HepG2 (cell line): ENCODE measurements around the gene ZNF804B. TPM values are rescaled to one million over a fixed set of nuclear protein-coding genes. Genes with fewer than 3 reads are reported as not detected.

Experiments
- ATAC-seq: fragments of 200-7000 bp; cut with Tn5 transposase; 3 replicates; pipeline ENCODE4 v1.9.1; 2020; ENCODE audit warnings: mild to moderate bottlenecking, moderate library complexity
- BruUV-seq: library from RNA; stranded (reverse); fragments of 400-500 nt; replicated peaks from 2 replicates; lab custom pipeline; 2021; lab: Mats Ljungman, UMichigan
- CTCF ChIA-PET: fragments of 300-600 bp; formaldehyde crosslinking; extraction: SDS; loops from one replicate; lab custom pipeline; 2021; ENCODE audit warnings: low total read pairs, inconsistent platforms, low intra/inter-chr PET ratio; lab: Yijun Ruan, JAX
- POLR2A ChIA-PET: fragments of 350-600 bp; sonication (Branson Sonifier 250); formaldehyde crosslinking; loops from one replicate; lab custom pipeline; 2020; ENCODE audit warnings: antibody characterized with exemption, inconsistent platforms; lab: Yijun Ruan, JAX
- DNase-seq: peaks from one replicate; pipeline ENCODE4 v3.0.0-alpha.2; 2015; ENCODE audit warnings: low spot score
- FAIRE-seq: peaks from 3 replicates; lab custom pipeline; 2011; peaks lifted over from hg19 to GRCh38; lab: Jason Lieb, UNC
- H2AFZ ChIP-seq: one replicate; pipeline ENCODE4 v1.6.1; 2011; ENCODE audit warnings: low read length, inconsistent platforms
- H3K27ac ChIP-seq: fragments of 300-600 bp; 3 replicates; pipeline ENCODE4 v1.8.0; 2011; ENCODE audit warnings: mixed run types, mild to moderate bottlenecking, mixed read lengths, low read length, inconsistent platforms; ENCODE audit not compliant: insufficient read depth; ENCODE audit errors: extremely low read length
- H3K27me3 ChIP-seq, 2 experiments: fragments of 200-600 bp in 1 of 2; 2 replicates in 1 of 2; 3 replicates in 1 of 2; pipeline versions ENCODE4 v1.6.0 to v1.8.0; 2011; ENCODE audit warnings: low read length in 2 of 2, mild to moderate bottlenecking in 2 of 2, moderate library complexity in 2 of 2, inconsistent platforms in 1 of 2; ENCODE audit not compliant: insufficient read depth in 2 of 2, control insufficient read depth in 1 of 2
- H3K36me3 ChIP-seq, 2 experiments: fragments of 200-600 bp in 1 of 2; replicated peaks in 1 of 2; 2 replicates in 1 of 2; 3 replicates in 1 of 2; pipeline versions ENCODE4 v1.5.1 to v1.8.0; 2011; ENCODE audit warnings: low read length in 2 of 2, inconsistent platforms in 1 of 2; ENCODE audit not compliant: insufficient read depth in 2 of 2, control insufficient read depth in 1 of 2
- H3K4me1 ChIP-seq: 2 replicates; pipeline ENCODE4 v1.5.1; 2012; ENCODE audit warnings: low read length, inconsistent platforms; ENCODE audit not compliant: insufficient read depth
- H3K4me2 ChIP-seq: 2 replicates; pipeline ENCODE4 v1.6.0; 2011; ENCODE audit warnings: low read depth, low read length, inconsistent platforms
- H3K4me3 ChIP-seq, 3 experiments: fragments of 200-600 bp in 1 of 3; sonication (generic), shearing (Covaris generic) in 1 of 3; replicated peaks in 1 of 3; 2 replicates each; pipeline ENCODE4 v1.5.1; 2011 to 2016; ENCODE audit warnings: low read length in 3 of 3, inconsistent platforms in 2 of 3, low read depth in 2 of 3, mild to moderate bottlenecking in 2 of 3, control low read depth in 1 of 3, mixed read lengths in 1 of 3; ENCODE audit not compliant: insufficient read depth in 1 of 3
- H3K79me2 ChIP-seq: one replicate; pipeline ENCODE4 v1.6.1; 2011; ENCODE audit warnings: low read length, inconsistent platforms; ENCODE audit not compliant: insufficient read depth
- H3K9ac ChIP-seq: 2 replicates; pipeline ENCODE4 v1.6.0; 2011; ENCODE audit warnings: mild to moderate bottlenecking, low read depth, low read length, inconsistent platforms; ENCODE audit not compliant: insufficient read depth
- H3K9me3 ChIP-seq: 2 replicates; pipeline ENCODE4 v1.5.1; 2012; ENCODE audit warnings: mild to moderate bottlenecking, low read length
- H4K20me1 ChIP-seq: 2 replicates; pipeline ENCODE4 v1.6.0; 2011; ENCODE audit warnings: inconsistent platforms, mild to moderate bottlenecking, low read length, moderate library complexity; ENCODE audit not compliant: insufficient read depth
- PPARG ChIP-seq: conservative IDR thresholded peaks from 2 replicates; pipeline ENCODE4 v1.6.1; 2016; ENCODE audit warnings: missing biosample characterization, missing genetic modification reagents
- SNAPC5 ChIP-seq: sonication (generic); formaldehyde crosslinking; IDR thresholded peaks from 2 replicates; pipeline ENCODE4 v1.8.1; 2023; ENCODE audit warnings: mild to moderate bottlenecking, missing genetic modification reagents, borderline replicate concordance
- ZNF143 ChIP-seq: sonication (generic); formaldehyde crosslinking; IDR thresholded peaks from 2 replicates; pipeline ENCODE4 v1.4.0; 2020; ENCODE audit warnings: missing genetic modification reagents
- ZNF232 ChIP-seq: sonication (generic); formaldehyde crosslinking; IDR thresholded peaks from 2 replicates; pipeline ENCODE4 v1.4.0; 2020; ENCODE audit warnings: missing genetic modification reagents, borderline replicate concordance
- ZNF687 ChIP-seq: sonication (generic); formaldehyde crosslinking; IDR thresholded peaks from 2 replicates; pipeline ENCODE4 v1.5.1; 2020; ENCODE audit warnings: mild to moderate bottlenecking, missing genetic modification reagents, moderate library complexity
- WGBS: methylation state at CpG from one replicate; pipeline ENCODE4 v1.1.6; 2017; ENCODE audit warnings: low lambda C conversion rate; 5-methylcytosine and 5-hydroxymethylcytosine counted together
- in situ Hi-C: cut with HindIII; loops from 2 replicates; pipeline ENCODE4 v1.10.0; 2017; ENCODE audit warnings: low pct_unique_long_range_greater_than_20kb; ENCODE audit not compliant: extremely low pct_ligation_motif_present
- intact Hi-C: fragments of 100-400 bp; cut with micrococcal nuclease; formaldehyde crosslinking; loops from one replicate; pipeline ENCODE4 v1.10.0; 2022; ENCODE audit not compliant: unreplicated experiment
- polyA plus RNA-seq, 8 experiments: library from polyadenylated mRNA; depleted of rRNA in 3 of 8; stranded (reverse) in 7 of 8; unstranded in 1 of 8; fragments of >200 nt; fragmentation: Illumina TruSeq in 4 of 8; extraction: Trizol in 4 of 8; gene quantifications; 2 replicates each; pipeline versions ENCODE4 v1.2.1 to v1.2.3, GENCODE V29; 2011 to 2016; ENCODE audit warnings: low read depth in 4 of 8, missing spikeins in 1 of 8, mixed read lengths in 1 of 8; ENCODE audit not compliant: insufficient read depth in 1 of 8
- total RNA-seq, 5 experiments: library from RNA; depleted of rRNA; stranded (reverse); fragments of >200 nt; fragmentation: Illumina TruSeq; extraction: Trizol; gene quantifications; 2 replicates each; pipeline ENCODE4 v1.2.3, GENCODE V29; 2016; ENCODE audit warnings: low read depth in 1 of 5

Gene ZNF804B
- total and polyA plus RNA-seq, 2 of the 13 experiments (the other 11 are each of a cell fraction or from before 2014, with no cell fraction given) = not detected

- ChIA-PET CTCF (no interaction called here), POLR2A (no interaction called here)
- ATAC-seq (no peak), FAIRE-seq (no peak), DNase-seq (no peak)
- no peaks in the 10 kb centered on the region for H3K36me3 ChIP-seq
- H3K27me3 ChIP-seq = no peaks in the 10 kb centered on the region
- no peaks in the 10 kb centered on the region for H3K79me2 ChIP-seq
- no peak overlapping the region for H3K4me3 ChIP-seq
- no peak for TF ChIP-seq SNAPC5
- TF ChIP-seq ZNF687 (CRISPR knock-in tag) = no peak
- TF ChIP-seq ZNF232 (CRISPR knock-in tag) = no peak
- TF ChIP-seq ZNF143 (CRISPR knock-in tag) = no peak
- no peak for TF ChIP-seq PPARG
- H3K4me1 ChIP-seq = no peaks in the 10 kb centered on the region
- H3K9me3 ChIP-seq = peaks cover 6% of the 10 kb centered on the region; the same call in 1 of the 2 replicates
- H4K20me1 ChIP-seq = no peaks in the 10 kb centered on the region
- no peak overlapping the region for H3K9ac ChIP-seq
- no peak overlapping the region for H3K27ac ChIP-seq
- WGBS = 0% methylated on average over 1 of the region's 1 CpG
- no peak overlapping the region for H2AFZ ChIP-seq
- intact Hi-C loops = no loop called here
- in situ Hi-C loops = no loop called here
- no TSS peak for BruUV-seq
- H3K4me2 ChIP-seq = no peak overlapping the region
Measured at GRCh38 chr7:89023877-89024276, 264.4 kb downstream of the ZNF804B start.
